Fibroblast of lung (primary cell): ENCODE measurements around the gene UBAP2.

Experiments used
- CTCF ChIP-seq, 2 donors: IDR thresholded peaks in 1 of 2; conservative IDR thresholded peaks in 1 of 2; 1 replicate in 1 of 2; 2 replicates in 1 of 2; pipeline ENCODE4 v1.5.1; 2011 to 2012; ENCODE audit warnings: low read length in 2 of 2, control low read depth in 1 of 2, inconsistent platforms in 1 of 2, low read depth in 1 of 2, mild to moderate bottlenecking in 1 of 2
- EZH2 ChIP-seq: IDR thresholded peaks from 2 replicates; pipeline ENCODE4 v1.5.1; 2012; ENCODE audit warnings: low read length, control low read depth, mild to moderate bottlenecking; ENCODE audit errors: missing control alignments

GRCh38 chr9:33880211-33881089 lies 168.2 kb downstream of the UBAP2 start:
- TF ChIP-seq EZH2 = no peak
- TF ChIP-seq CTCF (conservative IDR thresholded peaks at IDR 0.05 in 1 of 2, IDR thresholded peaks at IDR 0.05 in 1 of 2; ENCODE audit: low read depth in 1 of 2, low read length in 2 of 2) = no peak
